ENCODE data around the gene SWT1.

Gene SWT1, protein sequence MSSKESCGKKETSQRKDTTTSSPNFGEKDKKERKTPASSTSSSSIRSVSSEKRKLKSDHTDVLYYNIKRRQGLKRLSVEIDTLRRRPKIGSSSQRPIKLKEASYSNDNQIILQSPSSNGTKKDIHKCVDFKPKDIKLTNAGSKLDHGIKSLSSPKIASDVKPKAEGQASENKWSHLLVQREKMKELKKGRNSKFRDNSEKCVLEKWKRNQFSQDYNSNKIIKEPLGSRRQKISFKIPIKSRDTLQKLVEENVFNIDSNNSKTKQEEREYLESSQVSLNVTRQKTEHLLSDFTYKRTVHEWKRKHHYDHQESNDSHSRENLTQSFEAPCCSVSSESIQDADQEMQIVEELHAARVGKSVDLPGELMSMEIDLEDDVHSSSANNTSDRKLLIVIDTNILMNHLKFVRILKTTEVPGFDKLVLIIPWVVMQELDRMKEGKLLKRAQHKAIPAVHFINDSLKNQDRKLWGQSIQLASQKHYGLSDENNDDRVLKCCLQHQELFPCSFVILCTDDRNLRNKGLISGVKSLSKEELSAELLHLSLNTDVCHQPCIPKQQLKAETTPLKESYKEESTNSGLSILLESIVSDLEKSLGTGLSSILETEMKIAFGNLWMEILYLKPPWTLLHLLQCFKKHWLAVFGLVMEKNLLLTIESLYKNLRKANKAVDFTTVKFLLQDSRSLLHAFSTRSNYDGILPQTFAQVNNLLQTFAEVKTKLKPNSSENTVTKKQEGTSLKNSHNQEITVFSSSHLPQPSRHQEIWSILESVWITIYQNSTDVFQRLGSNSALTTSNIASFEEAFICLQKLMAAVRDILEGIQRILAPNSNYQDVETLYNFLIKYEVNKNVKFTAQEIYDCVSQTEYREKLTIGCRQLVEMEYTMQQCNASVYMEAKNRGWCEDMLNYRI

DNA sequence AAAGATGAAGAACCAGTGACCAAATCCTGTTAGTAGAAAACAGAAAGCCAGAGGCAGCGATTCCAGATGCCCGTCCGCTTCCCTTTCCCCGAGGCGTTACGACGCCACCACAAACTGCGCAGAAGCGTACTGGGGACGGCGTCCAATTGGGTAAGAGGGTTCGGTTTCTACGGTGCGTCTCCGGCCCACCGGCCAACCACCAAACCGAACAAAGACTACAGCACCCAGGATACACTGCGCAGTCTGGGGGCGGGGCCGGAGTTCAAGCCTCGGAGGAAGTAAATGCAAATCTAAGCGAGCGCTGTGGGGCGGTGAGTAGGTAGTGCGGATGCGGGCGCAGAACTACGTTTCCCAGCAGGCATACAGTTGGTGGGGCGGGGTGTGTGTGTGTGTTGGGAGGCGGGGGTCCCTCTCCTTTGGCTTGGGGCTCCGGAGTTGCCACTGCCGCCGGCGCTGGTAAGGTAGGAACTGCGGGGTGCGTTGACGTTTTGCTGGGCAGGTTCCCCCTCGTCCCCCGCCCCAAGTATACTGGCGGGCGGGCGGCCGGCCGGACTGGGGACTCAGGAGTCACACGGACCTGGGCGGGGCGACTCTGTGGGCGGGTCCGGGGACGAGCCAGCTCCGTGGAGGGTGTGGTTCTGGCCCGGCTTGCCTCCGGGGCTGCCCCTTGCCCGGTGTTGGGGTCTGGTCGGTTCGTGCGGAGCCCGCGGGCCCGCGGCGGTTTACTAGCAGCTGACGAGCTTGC lies at the start of gene SWT1, which contains the start of gene TRMT1L:
TSS of gene SWT1 (plus strand) at position 314 of the 745 bp plus-strand sequence. CDS start 3,675 bp downstream, outside the sequence.
TSS of gene TRMT1L (minus strand) at position 100 of the 745 bp plus-strand sequence. CDS start 241 bp downstream, outside the sequence.
- peak; percentile 97 for DNase-seq (ENCODE audit: low read depth)
- TF ChIP-seq, protein P1, sequence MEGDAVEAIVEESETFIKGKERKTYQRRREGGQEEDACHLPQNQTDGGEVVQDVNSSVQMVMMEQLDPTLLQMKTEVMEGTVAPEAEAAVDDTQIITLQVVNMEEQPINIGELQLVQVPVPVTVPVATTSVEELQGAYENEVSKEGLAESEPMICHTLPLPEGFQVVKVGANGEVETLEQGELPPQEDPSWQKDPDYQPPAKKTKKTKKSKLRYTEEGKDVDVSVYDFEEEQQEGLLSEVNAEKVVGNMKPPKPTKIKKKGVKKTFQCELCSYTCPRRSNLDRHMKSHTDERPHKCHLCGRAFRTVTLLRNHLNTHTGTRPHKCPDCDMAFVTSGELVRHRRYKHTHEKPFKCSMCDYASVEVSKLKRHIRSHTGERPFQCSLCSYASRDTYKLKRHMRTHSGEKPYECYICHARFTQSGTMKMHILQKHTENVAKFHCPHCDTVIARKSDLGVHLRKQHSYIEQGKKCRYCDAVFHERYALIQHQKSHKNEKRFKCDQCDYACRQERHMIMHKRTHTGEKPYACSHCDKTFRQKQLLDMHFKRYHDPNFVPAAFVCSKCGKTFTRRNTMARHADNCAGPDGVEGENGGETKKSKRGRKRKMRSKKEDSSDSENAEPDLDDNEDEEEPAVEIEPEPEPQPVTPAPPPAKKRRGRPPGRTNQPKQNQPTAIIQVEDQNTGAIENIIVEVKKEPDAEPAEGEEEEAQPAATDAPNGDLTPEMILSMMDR (IDR thresholded peaks at IDR 0.05; ENCODE audit: control insufficient read depth, insufficient read depth, low read depth, low read length, missing control alignments), result no peak
- H3K4me3 ChIP-seq (ENCODE audit: control insufficient read depth, low read depth, low read length), result peak within 1 kb of the TSS; percentile 86

DNA sequence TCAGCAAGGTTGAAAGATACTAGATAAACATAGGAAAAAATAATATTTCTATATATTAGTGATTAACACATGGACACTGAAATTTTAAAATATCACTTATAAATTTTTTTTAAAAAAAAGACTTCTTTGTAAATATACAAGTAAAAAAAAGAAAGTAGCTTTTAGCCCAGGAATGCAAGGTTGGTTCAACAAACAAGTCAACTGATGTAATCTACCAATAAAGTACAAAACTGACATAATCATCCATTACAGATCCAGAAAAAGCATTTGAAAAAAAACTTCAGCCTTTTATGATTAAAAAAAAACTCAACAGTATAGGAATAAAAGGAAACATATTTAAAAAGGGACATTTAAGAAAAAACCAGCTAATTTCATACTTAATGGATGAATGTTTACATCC lies 48.6 kb upstream of the SWT1 start:
- H3K4me3 ChIP-seq (ENCODE audit: control insufficient read depth, low read depth, low read length), result no peak overlapping the region
- no peak for DNase-seq (ENCODE audit: low read depth)
- TF ChIP-seq, protein P1 (IDR thresholded peaks at IDR 0.05; ENCODE audit: control insufficient read depth, insufficient read depth, low read depth, low read length, missing control alignments), result no peak

DNA sequence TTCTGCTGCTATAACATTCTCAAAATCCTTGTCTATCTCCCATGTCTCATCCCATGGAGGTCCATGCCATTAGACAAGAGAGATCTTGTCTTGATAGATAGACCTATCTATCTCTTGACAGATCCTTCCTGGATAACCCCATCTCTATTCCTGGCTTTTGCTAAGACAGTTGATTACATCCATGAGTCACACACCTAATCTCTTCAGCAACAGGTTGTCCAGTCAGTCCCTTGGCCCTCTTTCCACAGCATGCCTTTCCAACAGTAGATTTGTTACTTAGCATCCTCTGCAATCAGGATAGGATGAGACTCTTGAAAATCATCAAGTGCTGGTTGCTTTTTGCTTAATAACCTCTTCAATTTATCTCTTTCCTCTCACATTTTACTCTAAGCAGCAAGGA lies 46.8 kb upstream of the SWT1 start:
- no peak for DNase-seq (ENCODE audit: low read depth)
- TF ChIP-seq, protein P1 (IDR thresholded peaks at IDR 0.05; ENCODE audit: control insufficient read depth, insufficient read depth, low read depth, low read length, missing control alignments), result no peak
- H3K4me3 ChIP-seq (ENCODE audit: control insufficient read depth, low read depth, low read length), result no peak overlapping the region

DNA sequence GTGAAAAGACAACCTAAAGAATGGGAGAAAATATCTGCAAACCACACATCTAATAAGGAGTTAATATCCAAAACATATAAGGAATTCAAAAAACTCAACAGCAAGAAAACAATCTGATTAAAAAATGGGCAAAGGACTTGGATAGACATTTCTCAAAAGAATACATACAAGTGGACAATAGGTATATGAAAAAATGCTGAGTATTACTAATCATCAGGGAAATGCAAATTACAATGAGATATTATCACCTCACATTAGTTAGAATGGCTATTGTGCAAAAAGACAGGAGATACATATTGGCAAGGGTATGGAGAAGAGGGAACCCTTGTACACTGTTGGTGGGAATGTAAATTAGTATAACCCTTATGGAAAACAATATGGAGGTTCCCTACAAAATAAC lies 45.1 kb upstream of the SWT1 start:
- TF ChIP-seq, protein P1 (IDR thresholded peaks at IDR 0.05; ENCODE audit: control insufficient read depth, insufficient read depth, low read depth, low read length, missing control alignments), result no peak
- DNase-seq (ENCODE audit: low read depth), result no peak
- H3K4me3 ChIP-seq (ENCODE audit: control insufficient read depth, low read depth, low read length), result no peak overlapping the region

DNA sequence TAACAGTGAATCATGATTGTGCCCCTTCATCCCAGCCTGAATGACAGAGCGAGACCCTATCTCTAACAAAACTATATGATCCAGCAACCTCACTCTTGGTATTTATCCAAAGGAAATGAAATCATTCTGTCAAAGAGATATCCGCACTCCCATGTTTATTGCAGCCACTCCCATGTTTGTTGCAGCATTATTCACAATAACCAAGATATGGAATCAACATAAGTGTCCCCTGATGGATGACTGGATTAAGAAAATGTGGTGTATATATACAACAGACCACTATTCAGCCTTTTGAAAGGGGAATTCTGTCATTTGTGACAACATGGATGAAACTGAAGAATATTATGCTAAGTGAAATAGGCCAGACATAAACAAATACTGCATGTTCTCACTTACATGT lies 44.6 kb upstream of the SWT1 start:
- no peak for DNase-seq (ENCODE audit: low read depth)
- TF ChIP-seq, protein P1 (IDR thresholded peaks at IDR 0.05; ENCODE audit: control insufficient read depth, insufficient read depth, low read depth, low read length, missing control alignments), result no peak
- H3K4me3 ChIP-seq (ENCODE audit: control insufficient read depth, low read depth, low read length), result no peak overlapping the region

DNA sequence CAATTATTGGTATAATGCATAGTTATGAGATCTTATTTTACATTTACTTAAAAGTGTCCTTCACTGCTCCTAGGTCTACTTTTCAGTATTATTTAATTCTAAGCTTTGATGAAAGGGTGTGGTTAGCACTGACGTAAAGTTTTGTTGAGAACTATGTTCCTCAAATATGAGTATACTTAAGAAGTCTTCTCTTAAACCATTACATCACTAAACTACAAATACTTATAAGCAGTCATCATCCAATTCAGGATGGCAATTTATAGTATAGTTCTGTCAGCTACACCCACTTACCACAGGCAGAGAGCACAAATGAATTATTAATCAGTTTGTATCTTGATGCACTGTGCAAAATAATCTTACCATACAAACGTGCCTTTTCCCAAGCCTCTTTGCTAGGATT lies 27.3 kb upstream of the SWT1 start:
- no peak for DNase-seq (ENCODE audit: low read depth)
- TF ChIP-seq, protein P1 (IDR thresholded peaks at IDR 0.05; ENCODE audit: control insufficient read depth, insufficient read depth, low read depth, low read length, missing control alignments), result no peak
- H3K4me3 ChIP-seq (ENCODE audit: control insufficient read depth, low read depth, low read length), result no peak overlapping the region
